Natural killer cell (primary cell): ENCODE measurements around the gene CCDC87. TPM values are rescaled to one million over a fixed set of nuclear protein-coding genes. Genes with fewer than 3 reads are reported as not detected.

Source experiments
- total RNA-seq, 4 donors: library from RNA; stranded (reverse); fragments of 120-200 nt in 1 of 4; gene quantifications; one replicate each; pipeline versions ENCODE4 v1.2.3 to v1.2.4, GENCODE V29; 2013 to 2022

Gene CCDC87
- total RNA-seq, 3 donors from 2014 or later (not counting 1 experiment from before 2014, with no cell fraction given) = 0.40 to 0.68 (median 0.49) TPM

Other genes with a start within 250 kb of the CCDC87 start
- gene BRMS1, start 248.0 kb downstream of the CCDC87 start, total RNA-seq = 10 to 100 TPM; 48.1 to 55.6 (median 48.2) TPM
- gene B4GAT1, start 245.4 kb downstream of the CCDC87 start, total RNA-seq = 1 to 10 TPM; 2.0 to 4.2 (median 2.5) TPM
- 1 to 10 TPM; 1.5 to 1.8 (median 1.6) TPM for gene SLC29A2, start 221.3 kb downstream of the CCDC87 start, total RNA-seq
- not detected for gene NPAS4, start 172.0 kb downstream of the CCDC87 start, total RNA-seq
- gene MRPL11, start 154.2 kb downstream of the CCDC87 start, total RNA-seq = 10 to 100 TPM; 20.7 to 24.2 (median 23.9) TPM
- gene PELI3, start 126.2 kb downstream of the CCDC87 start, total RNA-seq = 1 to 10 TPM; 5.3 to 6.3 (median 5.6) TPM
- gene DPP3, start 112.6 kb downstream of the CCDC87 start, total RNA-seq = 10 to 100 TPM; 37.4 to 42.9 (median 38.6) TPM
- 10 to 100 TPM; 12.5 to 22.5 (median 18.1) TPM for gene BBS1, start 82.4 kb downstream of the CCDC87 start, total RNA-seq
- 10 to 100 TPM; 18.5 to 34.9 (median 28.9) TPM for gene ZDHHC24, start 47.0 kb downstream of the CCDC87 start, total RNA-seq
- gene ACTN3, start 46.2 kb downstream of the CCDC87 start, total RNA-seq = under 1 TPM; 0.33 to 1.00 (median 0.50) TPM
- gene CTSF, start 24.5 kb downstream of the CCDC87 start, total RNA-seq = 10 to 100 TPM; 17.1 to 27.0 (median 24.8) TPM
- gene CCS, start 122 bp upstream of the CCDC87 start, total RNA-seq = 10 to 100 TPM; 27.1 to 35.6 (median 32.4) TPM
- gene RBM14, start 23.6 kb upstream of the CCDC87 start, total RNA-seq = 100 to 1,000 TPM; 289 to 325 (median 307) TPM
- gene RBM4, start 45.6 kb upstream of the CCDC87 start, total RNA-seq = 100 to 1,000 TPM; 219 to 241 (median 224) TPM
- gene RBM4B, start 84.8 kb upstream of the CCDC87 start, total RNA-seq = 10 to 100 TPM; 11.1 to 23.0 (median 12.4) TPM
- gene SPTBN2, start 136.2 kb upstream of the CCDC87 start, total RNA-seq = 1 to 10 TPM in 1 of 3 donors, not detected in 2; 1.1 TPM